GM19240 (cell line): ENCODE data around the gene PCGF1.

Experiments used
- DNase-seq: peaks from one replicate; pipeline ENCODE4 v3.0.0; 2011; ENCODE audit warnings: low spot score; ENCODE audit not compliant: insufficient read length

PCGF1 gene

GRCh38 chr2:74507145-74507925 lies at the start of gene PCGF1:
Gene PCGF1, minus strand, starts transcription at chr2:74507695. Its CDS starts 27 bp downstream, at chr2:74507668.
- peak; percentile 94 for DNase-seq

GRCh38 chr2:74556831-74557370 lies 49.4 kb upstream of the PCGF1 start:
- no peak for DNase-seq

DNA sequence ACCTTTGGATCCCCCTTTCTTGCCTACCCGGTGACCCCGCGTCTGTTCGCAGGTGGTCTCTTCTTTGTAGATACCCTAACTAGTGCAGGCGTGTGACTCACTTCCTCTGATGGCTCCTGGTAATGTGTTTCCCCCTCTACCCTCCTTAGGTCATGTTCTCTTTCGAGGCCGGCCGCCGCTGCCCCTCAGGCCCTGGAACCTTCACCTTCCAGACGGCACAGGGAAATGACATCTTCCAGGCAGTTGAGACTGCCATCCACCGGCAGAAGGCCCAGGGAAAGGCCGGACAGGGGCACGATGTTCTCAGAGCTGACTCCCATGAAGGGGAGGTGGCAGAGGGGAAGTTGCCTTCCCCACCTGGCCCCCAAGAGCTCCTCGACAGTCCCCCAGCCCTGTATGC lies 48.7 kb upstream of the PCGF1 start:
- DNase-seq = no peak

DNA sequence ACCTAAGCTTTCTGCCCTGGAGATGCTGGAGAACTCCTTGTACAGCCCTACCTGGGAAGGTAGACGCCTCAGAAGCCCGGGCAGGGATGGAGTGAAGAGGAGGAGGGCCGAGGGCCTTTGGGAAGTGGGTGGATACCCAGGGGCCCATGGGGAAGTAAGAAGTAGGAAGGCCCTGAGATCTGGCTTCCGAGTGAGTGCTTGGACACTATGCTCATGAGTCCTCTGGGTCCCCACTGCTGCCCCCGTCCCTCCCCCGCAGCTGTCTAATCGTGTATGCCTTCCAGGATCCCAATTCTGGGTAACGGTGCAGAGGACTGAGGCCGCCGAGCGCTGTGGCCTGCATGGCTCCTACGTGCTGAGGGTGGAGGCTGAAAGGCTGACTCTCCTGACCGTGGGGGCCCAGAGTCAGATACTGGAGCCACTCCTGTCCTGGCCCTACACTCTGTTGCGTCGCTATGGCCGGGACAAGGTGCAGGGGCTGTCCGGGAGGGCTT lies 48.2 kb upstream of the PCGF1 start:
- no peak for DNase-seq

DNA sequence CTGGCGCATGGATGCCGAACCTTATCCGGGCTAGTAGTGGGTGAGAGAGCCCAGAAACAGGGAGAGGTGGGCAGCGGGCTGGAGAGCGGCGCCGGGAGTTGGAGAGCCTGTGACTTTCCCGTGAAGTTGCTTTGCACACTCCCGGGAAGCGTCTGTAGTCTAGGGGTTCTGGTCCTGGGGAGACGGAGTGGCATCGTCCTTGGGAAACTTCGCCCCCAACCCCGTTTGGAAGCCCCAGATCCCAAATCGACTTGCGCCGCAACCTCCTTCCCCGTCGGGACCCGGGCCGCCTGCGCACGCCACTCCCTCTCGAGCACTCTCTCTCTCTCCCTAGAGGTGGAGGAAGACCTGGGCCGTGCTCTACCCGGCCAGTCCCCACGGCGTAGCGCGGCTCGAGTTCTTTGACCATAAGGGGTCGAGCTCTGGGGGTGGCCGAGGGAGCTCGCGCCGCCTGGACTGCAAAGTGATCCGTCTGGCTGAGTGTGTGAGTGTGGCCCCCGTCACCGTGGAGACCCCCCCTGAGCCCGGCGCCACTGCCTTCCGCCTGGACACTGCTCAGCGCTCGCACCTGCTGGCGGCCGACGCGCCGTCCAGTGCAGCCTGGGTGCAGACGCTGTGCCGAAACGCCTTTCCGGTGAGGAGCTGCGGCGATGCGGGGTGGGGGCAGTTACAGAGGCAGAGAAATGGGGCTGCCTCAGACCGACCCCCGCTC lies 47.5 kb upstream of the PCGF1 start:
- DNase-seq = no peak

DNA sequence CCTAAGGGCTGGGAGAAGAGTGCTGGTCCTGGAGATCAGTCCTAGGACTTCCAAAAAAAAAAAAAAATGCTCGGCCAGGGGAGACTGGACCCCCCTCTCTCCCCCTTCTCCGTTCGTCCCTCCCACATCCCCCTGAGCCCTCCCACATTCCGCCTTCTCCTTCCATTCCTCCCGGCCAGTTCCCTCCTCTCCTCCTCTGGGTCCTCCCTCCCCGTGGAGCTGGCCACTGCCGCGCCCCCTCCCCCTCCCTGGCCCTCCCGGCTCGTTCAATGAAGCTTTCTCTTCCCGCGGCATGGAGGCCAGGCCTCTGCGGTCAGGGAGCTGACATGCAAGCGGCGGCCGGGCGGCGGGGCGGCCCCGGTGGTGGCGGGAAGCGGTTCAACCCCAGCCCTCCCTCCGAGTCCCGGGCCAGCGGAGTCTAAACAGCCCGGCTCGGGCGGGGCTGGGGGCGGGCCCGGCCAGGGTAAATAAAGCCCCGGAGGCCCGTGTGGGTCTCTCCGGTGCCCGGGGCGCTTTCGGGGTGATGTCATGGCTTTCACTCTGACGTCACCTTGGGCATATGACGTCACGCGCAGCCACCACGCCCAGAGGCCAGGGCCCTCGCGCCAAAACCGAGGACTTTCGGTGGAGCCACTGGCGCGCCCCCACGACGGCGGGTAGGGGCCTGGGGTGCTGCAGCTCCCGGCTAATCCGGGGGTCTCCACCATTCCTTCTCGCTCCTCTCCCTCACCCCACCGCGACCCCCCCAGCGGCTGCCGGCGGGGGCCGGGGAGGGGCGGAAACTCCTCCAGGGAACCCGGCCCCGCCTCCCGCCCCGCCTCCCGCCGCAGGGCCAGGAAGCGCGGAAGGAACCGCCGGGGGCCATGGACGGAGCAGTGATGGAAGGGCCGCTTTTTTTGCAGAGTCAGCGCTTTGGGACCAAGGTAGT lies 46.7 kb upstream of the PCGF1 start, which contains the start of the genes DOK1 and LOXL3:
Gene DOK1 (plus strand): TSS at position 829 of the 928 bp plus-strand sequence. CDS start 35 bp downstream, at position 864.
Gene LOXL3 (minus strand): TSS at position 51 of the 928 bp plus-strand sequence. CDS start 1,308 bp downstream, outside the sequence.
- no peak for DNase-seq

GRCh38 chr2:74552914-74553811 lies 45.7 kb upstream of the PCGF1 start:
- DNase-seq = no peak

- DNase-seq = no peak
Observed at GRCh38 chr2:74551942-74552913, 44.7 kb upstream of the PCGF1 start.

GRCh38 chr2:74551530-74551929 lies 44.0 kb upstream of the PCGF1 start:
- DNase-seq = no peak

- no peak for DNase-seq
Observed at GRCh38 chr2:74550231-74550630, 42.7 kb upstream of the PCGF1 start.

DNA sequence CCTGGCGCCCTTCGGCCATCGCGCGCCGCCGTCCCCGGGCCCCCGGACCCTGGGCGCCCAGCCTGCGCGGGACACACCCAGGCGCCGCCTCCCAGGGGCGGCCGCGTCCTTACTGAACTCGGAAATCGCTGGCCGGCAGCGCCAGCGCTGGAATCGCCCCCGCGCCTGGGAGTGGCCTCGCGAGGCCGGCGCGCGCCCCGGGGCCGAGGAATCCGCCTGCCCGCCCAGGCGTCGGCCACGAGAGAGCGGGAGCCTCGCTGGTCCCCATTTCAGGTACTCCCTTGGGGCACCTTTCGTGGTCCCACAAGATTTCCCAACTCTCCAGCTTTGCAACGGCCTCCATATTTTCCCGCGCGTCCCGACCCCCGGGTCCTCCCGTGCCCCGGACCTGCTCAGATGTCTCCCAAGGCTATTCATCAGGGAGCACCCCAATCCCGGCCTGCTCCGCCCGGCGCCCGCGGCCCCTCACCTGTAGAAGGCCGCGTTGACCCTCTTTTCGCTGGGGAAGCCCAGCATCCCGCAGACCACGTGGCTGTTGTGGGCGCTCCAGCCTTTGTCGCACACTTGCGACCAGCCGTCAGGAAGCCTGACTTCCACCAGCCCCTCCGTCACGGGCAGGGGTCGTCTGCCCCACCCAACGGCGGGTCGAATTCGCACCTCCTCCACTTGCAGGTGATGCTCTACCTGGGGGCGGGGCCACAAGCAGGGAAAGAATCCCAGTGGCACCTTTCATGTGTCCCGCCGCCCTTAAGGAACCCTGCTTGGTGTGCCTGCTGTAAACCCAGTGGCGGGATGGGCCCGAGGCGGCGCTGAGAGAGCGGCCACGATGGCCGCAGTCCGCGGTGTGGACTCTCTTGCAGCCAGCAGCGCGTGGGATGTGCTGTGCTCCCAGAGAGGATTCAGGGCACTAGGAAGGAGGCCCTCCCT lies 41.7 kb upstream of the PCGF1 start:
- no peak for DNase-seq

GRCh38 chr2:74548285-74548899 lies 40.9 kb upstream of the PCGF1 start:
- no peak for DNase-seq

- DNase-seq = no peak
Observed at GRCh38 chr2:74546004-74546403, 38.5 kb upstream of the PCGF1 start.

GRCh38 chr2:74544634-74545033 lies 37.1 kb upstream of the PCGF1 start:
- DNase-seq = no peak

GRCh38 chr2:74542978-74543377 lies 35.5 kb upstream of the PCGF1 start:
- no peak for DNase-seq

GRCh38 chr2:74540291-74540690 lies 32.8 kb upstream of the PCGF1 start:
- no peak for DNase-seq

- DNase-seq = no peak
Observed at GRCh38 chr2:74538881-74539339, 31.4 kb upstream of the PCGF1 start.
